GM18907 (cell line): ENCODE data around the gene NSUN4.
"Not testable (repeated sequence)": the region's sequence is repeated elsewhere in the genome, so short reads cannot be mapped to it uniquely, and the experiment has no call there.

Source experiments
- ATAC-seq: cut with Tn5 transposase; IDR thresholded peaks from one replicate; pipeline ENCODE4 v1.9.1; 2021; ENCODE audit warnings: mild to moderate bottlenecking, moderate library complexity; ENCODE audit not compliant: unreplicated experiment

The NSUN4 gene

DNA sequence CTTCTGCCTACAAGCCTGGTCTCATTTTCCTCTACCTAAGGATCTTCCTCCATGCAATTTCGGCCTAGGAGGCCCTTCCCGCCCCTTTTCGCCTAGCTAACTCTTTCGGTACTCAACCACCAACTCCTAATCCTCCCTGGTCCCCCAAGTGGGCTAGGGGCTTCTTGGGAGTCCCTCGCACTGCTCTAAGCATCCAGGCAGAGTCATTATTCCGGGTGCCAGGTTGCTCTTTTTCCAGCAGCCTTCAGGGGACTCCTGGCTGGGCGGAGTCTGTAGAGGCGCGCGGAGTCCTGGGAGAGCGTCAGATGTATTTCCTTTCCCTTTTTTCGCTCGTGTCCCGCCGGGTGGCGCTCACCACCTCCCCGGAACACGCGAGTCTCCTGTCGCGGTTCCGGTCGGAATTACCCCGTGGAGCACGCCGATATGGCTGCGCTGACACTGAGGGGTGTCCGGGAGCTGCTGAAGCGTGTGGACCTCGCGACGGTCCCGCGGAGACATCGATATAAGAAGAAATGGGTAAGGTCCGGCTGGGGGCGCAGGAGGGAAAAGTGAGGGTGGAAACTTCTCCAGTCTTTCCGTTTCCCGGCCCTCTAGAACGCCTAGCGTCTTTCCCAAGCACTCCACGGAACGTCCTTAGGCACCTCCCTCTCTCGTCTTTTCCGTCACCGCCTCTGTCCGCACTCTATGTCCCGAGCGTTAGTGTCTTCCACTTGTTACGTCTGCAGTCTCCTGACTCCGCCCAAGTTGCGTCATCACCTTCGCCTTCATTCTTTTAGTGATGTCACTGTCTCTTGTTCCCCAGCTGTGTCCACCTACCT, at the start of gene NSUN4:
NSUN4 (plus strand) TSS at position 404 of the 818 bp plus-strand sequence; CDS start at position 424, 20 bp downstream.
- ATAC-seq, result peak; percentile 77

DNA sequence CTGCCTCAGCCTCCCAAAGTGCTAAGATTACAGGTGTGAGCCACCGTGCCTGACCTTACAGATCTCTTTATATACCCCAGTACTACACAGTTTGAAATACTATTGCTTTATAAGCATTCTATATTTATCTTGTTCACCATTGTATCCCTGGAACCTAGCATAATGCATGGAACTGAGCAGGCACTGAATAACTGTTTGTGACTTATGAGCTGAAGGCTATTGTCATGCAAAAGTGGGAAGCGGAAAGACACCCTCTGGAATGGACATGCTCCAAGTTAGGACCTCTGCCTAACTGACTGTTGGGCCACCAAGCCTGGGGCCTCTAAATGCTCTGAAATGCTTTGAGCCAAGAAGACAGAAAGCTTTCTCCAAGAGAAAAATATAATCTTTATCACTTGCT, 45.3 kb upstream of the NSUN4 start:
- ATAC-seq, result no peak

DNA sequence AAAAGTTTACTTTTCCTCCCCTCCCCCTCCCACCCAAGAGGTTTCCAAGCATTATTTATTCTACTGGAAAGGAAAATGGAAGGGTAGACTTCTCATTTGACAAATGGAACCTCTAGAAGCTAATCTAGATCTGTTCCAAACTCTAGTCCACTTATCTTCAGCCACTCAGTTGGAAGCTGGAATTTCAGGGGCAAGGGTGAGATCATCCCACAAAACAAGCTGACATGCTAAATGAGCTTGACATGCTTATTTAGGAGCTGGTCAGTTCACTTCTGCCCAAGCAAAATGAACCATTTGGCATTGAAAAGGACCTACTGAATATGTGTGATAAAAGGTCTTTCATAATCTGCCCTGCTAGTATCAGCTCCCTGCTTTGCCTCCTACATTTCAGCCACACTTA, 42.2 kb upstream of the NSUN4 start:
- no peak for ATAC-seq

DNA sequence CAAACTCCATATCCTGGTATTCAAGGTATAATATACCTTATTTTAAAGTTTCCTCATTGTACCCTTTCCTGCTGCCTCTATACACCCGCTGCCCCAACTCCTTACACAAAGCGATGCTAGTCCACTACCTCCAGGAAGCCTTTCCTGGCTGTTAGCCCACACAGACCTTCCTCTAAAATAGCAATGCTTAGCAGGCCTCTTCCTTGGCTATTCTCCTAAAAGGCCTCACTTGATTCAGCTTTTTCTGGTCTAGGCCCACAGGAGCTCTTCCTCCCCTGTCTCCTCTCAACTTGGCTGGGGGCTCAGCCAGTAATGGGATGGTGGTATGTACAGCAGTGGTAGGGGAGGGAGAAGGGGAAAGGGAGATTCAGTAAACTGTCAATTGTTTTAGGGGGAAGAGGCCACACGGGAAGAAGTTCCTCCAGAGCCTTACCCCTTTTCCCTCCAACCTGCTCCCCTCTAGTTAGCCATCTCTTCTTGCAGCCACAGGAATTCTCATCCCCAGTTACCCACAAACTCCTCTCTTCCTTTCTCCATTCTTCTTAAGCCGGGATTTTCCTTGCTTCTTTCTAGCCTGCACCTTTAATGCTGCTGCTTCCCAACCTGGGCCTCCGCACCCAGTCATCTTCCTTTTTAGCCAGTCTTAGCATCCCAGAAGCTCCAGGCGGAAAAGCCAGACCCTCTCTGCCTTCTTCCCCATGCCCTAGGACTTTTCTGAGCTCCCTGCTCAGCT, 39.8 kb upstream of the NSUN4 start:
- ATAC-seq, result no peak

DNA sequence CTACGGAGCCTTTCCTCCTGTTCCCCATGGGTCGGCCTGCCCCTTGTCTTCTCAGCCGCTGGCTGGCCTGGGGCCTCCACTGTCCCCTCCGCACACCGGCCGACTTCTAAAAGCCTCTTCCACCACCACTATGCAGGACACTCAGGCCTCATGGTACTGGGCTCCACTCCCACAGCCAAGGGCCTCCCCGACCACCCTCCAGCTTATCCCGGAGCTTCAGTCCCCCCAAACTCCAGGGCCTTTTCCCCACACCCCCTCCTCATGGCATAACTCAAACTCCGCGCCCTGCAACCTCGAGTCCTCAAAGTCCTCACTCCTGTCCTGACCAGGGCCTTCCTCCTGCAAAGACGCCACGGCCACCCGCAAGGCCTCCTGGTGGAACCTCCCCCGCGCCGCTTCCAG, 39.2 kb upstream of the NSUN4 start:
- no peak for ATAC-seq

DNA sequence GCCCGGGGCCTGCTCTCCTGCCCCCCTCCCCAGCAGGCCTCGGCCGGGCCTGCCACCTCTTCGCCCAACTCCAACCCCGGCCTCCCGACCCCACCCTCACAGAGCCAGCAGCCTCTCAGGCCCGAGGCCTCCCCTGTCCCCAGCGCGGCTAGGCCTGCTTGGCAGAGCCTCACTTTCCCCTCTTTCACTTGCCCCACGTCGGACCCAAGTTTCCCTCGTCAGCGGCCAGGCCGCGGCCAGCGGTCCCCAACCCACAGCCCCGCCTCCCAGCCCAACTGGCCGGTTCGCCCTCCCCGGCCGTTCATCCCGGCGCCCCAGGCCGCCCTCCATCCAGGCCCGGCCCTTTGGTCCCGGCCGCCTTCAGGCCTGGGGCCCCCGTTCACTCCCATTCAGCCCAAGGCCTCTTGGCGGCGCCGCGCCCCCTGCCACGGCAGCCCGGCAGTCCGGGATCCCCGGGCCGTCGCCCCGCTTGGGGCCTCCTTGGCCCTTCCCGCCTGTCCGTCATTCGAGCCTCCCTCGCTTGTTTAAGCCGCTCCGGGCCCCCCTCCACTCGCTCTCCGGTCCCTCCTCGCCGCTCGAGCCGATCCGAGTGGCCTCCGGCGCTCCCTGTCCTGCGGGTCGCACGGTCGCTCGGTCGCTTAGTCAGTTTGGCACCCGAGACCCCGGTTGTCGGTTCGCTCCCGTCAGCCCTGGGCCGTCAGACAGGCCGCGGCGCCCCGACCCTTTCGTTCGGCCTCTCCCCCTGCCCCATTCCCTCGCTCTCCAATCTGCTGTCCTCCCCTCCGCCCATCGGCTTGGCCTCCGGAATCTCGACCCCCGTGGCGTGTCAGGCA, 38.6 kb upstream of the NSUN4 start:
- peak; percentile 35 for ATAC-seq

DNA sequence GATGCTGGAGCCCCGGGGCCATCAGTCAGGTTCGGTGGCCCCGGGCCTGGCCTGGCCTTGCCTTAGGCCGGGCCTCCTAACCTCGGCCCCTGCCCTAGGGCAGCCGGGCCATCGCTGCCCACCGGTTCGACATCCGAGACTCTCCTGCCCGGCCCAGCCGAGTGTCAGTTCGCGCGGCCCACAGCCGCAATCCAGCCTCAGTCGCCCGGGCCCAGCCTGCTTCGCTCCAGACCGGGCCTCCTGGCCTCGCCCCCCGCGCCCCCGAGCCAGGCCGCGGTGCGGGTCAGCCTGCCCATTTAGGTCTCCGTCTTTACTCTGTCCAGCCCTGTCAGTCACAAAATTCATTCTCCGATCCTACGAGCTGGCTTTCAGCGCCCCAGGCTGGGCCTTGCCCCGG, 38.0 kb upstream of the NSUN4 start:
- peak; percentile 19 for ATAC-seq

DNA sequence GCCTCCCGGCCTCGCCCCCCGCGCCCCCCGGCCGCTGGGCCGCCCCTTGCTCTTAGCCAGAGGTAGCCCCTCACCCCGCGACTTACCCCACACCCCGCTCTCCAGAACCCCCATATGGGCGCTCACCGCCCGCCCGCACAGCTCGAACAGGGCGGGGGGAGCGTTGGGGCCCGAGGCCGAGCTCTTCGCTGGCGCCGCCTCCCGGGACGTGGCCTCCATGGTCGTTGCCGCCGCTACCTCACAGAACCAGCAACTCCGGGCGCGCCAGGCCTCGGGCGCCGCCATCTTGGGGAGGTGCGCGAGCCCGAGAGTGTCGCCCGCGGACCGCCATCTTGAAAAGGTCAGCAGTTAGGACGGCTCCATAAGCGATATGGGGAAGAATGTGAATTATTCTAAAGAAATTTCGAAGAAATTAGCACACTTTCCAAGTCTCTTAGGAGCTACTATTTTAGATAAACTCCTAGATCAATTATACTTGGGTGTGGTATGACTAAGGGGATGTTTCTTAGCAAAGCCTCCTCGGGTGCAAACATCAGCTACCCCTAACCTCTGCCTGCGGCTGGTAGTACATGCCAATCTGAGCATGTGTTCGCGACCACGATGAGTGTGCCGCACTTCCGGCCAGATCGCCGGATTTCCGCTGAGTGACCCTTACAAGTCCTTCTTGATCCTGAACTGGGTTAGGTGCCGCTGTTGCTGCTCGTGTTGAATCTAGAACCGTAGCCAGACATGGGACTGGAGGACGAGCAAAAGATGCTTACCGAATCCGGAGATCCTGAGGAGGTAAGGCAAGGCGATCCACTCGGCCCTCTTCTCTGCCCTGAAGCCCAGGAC, 37.4 kb upstream of the NSUN4 start, which contains the start of the genes LRRC41 and UQCRH:
LRRC41 (minus strand) TSS at position 579 of the 834 bp plus-strand sequence; CDS start at position 285, 294 bp downstream.
UQCRH (plus strand) TSS at position 661 of the 834 bp plus-strand sequence; CDS start at position 730, 69 bp downstream.
- peak; percentile 83 for ATAC-seq

DNA sequence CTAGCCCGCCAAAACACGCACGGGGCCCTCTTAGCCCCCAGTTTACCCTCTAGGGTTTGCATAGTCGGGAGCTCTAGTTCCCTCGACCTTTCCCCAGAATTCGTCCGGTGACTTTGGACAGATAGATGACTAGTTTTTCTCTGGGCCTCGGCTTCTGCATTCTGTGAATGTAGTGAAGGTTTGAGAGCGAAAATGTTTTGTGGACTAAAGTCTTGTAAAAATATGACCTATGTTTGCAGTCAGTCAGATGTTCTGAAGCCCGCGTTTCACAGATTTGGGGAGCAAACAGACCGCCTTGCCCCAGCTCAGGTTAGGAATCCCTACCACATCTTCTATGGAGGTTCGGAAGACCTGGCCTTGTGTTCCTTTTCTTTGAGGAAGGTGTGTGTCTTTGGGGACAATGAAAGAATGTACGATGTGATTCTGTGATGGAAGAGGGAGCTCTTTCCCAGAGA, 36.7 kb upstream of the NSUN4 start:
- ATAC-seq, result no peak

DNA sequence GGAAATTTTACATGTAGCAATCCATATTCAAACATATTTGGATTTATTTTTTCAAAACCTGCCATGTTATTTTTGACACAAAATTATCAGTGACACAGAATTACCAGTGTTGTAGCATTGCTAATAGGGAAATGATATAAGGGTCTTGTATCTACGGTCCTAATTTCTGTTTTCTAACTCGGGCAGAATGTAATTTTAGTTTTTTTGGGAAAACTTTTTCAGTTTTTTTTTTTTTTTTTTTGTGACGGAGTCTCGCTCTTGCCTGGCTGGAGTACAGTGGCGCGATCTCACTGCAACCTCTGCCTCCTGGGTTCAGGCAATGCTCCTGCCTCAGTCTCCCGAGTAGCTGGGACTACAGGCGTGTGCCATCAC, 34.5 kb upstream of the NSUN4 start:
- ATAC-seq, result no peak

DNA sequence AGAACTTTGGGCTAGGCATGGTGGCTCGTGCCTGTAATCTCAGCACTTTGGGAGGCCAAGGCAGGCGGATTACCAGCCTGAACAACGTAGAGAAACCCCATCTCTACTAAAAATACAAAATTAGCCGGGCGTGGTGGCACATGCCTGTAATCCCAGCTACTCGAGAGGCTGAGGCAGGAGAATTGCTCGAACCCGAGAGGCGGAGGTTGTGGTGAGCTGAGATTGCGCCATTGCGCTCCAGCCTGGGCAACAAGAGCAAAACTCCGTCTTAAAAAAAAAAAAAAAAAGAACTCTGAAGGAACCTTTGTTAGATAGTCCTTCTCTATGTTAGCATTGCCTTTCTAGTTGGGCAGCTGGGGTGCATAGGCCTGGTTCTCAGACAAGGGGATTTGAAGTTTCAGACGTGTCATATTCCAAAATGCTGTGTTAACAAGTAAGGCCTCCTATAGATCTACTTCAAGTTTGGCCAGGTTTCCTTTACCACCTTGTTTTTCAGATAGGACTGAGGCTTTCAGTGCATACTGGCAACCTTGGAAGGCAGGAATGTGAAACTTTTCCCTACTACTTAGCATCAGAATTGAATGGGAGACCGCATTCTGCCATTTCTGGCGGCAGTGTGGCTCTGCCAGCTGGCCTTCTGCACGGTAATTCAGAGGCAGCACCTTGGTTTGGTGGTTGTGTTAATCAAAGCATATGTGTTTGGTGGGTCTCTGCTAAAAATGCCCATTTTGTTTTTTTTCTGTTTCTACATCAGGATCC, 31.0 kb upstream of the NSUN4 start:
- no peak for ATAC-seq

DNA sequence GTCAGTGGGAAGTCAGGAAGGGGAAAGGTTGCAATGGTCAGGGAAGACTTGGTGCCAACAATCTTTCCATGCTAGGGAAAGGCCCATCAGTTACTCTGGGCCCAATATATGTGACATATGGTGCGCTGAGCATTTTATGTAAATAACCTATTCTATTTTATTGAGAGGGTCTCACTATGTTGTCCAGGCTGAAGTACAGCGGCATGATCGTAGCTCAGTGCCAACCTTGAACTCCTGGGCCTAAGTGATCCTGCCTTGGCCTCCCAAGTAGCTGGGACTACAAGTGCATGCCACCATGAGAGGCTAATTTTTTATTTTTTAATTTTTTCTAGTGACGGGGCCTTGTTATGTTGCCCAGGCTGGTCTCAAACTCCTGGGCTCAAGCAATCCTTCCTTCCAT, 30.3 kb upstream of the NSUN4 start:
- ATAC-seq, result no peak

DNA sequence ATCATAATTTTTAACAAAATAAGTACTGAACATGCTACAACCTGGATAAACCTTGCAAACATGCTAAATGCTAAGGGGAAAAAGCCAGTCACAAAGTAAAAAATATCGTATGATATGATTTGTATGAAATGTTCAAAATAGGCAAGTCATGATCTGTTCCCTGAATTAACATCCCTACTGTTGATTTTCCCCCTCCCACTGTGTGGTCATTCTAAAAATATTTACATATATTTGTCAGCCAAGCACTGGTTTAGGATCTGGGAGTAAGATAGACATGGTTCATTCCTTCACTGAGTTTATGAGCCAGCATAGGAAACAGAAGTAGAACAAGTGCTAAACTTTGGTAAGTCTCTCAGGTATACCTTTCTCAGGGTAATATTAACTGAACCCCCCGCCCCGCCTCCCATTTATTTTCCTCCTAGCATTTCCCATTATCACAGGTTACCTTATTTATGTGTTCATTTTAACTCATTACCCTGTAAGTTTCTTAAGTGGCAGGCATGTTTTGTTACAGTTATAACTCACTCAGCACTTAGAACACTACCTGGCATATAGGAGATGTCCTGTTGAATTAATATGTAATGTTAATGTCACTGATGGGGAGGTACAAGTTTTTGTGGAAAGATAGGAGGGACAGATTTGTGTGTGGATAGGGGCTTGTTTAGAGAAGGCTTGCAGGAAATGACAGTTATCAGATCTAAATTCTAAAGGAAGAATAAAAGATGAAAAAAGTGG, 24.8 kb upstream of the NSUN4 start:
- no peak for ATAC-seq

DNA sequence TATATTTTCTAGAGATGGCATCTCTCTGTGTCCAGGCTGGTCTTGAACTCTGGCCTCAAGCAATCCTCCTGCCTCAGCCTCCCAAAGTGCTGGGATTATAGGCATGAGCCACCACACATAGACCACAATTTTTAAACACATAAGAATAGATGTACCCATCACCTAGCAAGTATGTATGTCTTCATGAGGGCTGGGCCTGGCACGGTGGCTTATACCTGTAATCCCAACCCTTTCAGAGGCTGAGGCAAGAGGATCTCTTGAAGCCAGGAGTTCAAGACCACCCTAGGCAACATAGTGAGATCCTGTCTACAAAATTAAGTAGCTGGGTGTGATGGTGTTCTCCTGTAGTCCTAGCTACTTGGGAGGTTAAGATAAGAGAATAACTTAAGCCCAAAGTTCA, 23.3 kb upstream of the NSUN4 start:
- no peak for ATAC-seq

DNA sequence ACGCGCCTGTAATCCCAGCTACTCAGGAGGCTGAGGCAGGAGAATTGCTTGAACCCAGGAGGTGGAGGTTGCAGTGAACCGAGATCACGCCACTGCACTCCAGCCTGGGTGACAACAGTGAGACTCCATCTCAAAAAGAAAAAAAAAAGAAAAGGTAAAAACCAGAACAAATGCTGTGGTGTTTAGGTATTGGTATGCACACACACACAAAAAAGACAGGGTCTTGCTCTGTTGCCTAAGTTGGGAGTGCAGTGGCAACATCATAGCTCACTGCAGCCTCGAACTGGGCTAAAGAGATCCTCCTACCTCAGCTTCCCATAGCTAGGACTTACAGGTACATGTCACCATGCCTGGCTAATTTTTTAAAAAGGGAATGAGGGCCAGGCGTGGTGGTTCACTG, 21.3 kb upstream of the NSUN4 start:
- not testable (repeated sequence) for ATAC-seq

DNA sequence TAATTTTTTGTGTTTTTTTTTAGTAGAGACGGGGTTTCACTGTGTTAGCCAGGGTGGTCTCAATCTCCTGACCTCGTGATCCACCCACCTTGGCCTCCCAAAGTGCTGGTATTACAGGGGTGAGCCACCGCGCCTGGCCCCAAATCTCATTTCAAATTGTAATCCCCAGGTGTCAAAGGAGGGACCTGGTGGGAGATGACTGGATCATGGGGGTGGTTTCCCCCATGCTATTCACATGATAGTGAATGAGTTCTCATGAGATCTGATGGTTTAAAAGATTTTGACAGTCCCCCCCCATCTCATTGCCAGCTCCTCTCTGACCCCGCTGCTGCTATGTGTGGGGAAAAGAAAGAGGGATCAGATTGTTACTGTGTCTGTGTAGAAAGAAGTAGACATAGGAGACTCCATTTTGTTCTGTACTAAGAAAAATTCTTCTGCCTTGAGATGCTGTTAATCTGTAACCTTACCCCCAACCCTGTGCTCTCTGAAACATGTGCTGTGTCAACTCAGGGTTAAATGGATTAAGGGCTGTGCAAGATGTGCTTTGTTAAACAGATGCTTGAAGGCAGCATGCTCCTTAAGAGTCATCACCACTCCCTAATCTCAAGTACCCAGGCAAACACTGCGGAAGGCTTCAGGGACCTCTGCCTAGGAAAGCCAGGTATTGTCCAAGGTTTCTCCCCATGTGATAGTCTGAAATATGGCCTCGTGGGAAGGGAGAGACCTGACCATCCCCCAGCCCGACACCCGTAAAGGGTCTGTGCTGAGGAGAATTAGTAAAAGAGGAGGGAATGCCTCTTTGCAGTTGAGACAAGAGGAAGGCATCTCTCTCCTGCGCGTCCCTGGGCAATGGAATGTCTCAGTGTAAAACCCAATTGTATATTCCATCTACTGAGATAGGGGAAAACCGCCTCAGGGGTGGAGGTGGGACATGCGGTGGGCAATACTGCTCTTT, 20.4 kb upstream of the NSUN4 start:
- not testable (repeated sequence) for ATAC-seq

DNA sequence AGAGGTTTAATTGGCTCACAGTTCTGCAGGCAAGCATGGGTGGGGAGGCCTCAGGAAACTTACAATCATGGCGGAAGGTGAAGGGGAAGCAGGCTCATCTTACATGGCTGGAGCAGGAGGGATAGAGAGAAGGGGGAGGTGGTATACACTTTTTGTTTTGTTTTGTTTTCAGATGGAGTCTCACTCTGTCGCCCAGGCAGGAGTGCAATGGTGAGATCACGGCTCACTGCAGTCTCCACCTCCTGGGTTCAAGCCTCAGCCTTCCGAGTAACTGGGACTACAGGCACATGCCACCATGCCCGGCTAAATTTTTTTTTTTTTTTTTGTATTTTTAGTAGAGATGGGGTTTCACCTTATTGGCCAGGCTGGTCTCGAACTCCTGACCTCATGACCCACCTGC, 18.4 kb upstream of the NSUN4 start:
- not testable (repeated sequence) for ATAC-seq
